SU-DHL-6 (cell line): ENCODE measurements around the gene SULT1A3.
"Not testable (repeated sequence)": the region's sequence is repeated elsewhere in the genome, so short reads cannot be mapped to it uniquely, and the experiment has no call there.

Experiments
- H2AFZ ChIP-seq: fragments of 200-600 bp; sonication (generic); 2 replicates; pipeline ENCODE4 v1.6.1; 2014; ENCODE audit warnings: low read depth, mild to moderate bottlenecking, moderate library complexity, mixed read lengths, antibody characterized with exemption, low read length; ENCODE audit not compliant: severe bottlenecking
- H3F3A ChIP-seq: fragments of 200-600 bp; shearing (Covaris generic); 2 replicates; pipeline ENCODE4 v1.6.0; 2016; ENCODE audit warnings: antibody characterized with exemption, mild to moderate bottlenecking; ENCODE audit not compliant: insufficient read depth
- H3K27ac ChIP-seq: fragments of 200-600 bp; sonication (generic); 2 replicates; pipeline ENCODE4 v1.5.1; 2016; ENCODE audit warnings: low read depth, mild to moderate bottlenecking, low read length, moderate library complexity, mixed read lengths
- H3K27me3 ChIP-seq: fragments of 200-600 bp; sonication (generic), shearing (Covaris generic); 2 replicates; pipeline ENCODE4 v1.6.0; 2014; ENCODE audit warnings: mild to moderate bottlenecking, low read length
- H3K36me3 ChIP-seq: fragments of 200-600 bp; sonication (generic); 2 replicates; pipeline ENCODE4 v1.6.1; 2014; ENCODE audit warnings: mild to moderate bottlenecking, low read length, mixed read lengths
- H3K4me2 ChIP-seq: fragments of 300-600, 200-600 bp; shearing (Covaris generic), sonication (generic); 2 replicates; pipeline ENCODE4 v1.6.0; 2014; ENCODE audit warnings: low read length, low read depth, mild to moderate bottlenecking; ENCODE audit not compliant: poor library complexity, severe bottlenecking
- H3K4me3 ChIP-seq: fragments of 200-600 bp; sonication (generic); 2 replicates; pipeline ENCODE4 v1.5.1; 2014; ENCODE audit warnings: antibody characterized with exemption, low read length, mild to moderate bottlenecking, mixed read lengths; ENCODE audit not compliant: insufficient read depth, poor library complexity, severe bottlenecking
- H3K79me2 ChIP-seq: fragments of 200-600 bp; sonication (generic); 2 replicates; pipeline ENCODE4 v1.6.1; 2014; ENCODE audit warnings: mild to moderate bottlenecking, low read length, moderate library complexity; ENCODE audit not compliant: insufficient read depth
- H3K9ac ChIP-seq: fragments of 200-600 bp; sonication (generic); 2 replicates; pipeline ENCODE4 v1.7.0; 2014; ENCODE audit warnings: mild to moderate bottlenecking, low read length
- H3K9me2 ChIP-seq: fragments of 200-600 bp; sonication (generic); replicated peaks from 2 replicates; pipeline ENCODE4 v1.6.1; 2014; ENCODE audit warnings: low read length; ENCODE audit not compliant: insufficient read depth
- H3K9me3 ChIP-seq: fragments of 200-600 bp; sonication (generic); 2 replicates; pipeline ENCODE4 v1.6.1; 2014; ENCODE audit warnings: low read length, mixed read lengths; ENCODE audit not compliant: insufficient read depth
- H4K20me1 ChIP-seq: fragments of 200-600 bp; sonication (generic); 2 replicates; pipeline ENCODE4 v1.6.1; 2014; ENCODE audit warnings: low read depth, mild to moderate bottlenecking, antibody characterized with exemption, low read length, moderate library complexity, mixed read lengths
- CTCF ChIP-seq: fragments of 200-600 bp; sonication (generic); IDR thresholded peaks from one replicate; pipeline ENCODE4 v1.5.1; 2017; ENCODE audit warnings: antibody characterized with exemption, mild to moderate bottlenecking, low read length, moderate library complexity; ENCODE audit not compliant: insufficient read depth, poor library complexity, severe bottlenecking
- EZH2phosphoT487 ChIP-seq: fragments of 200-600 bp; sonication (generic), shearing (Covaris generic); conservative IDR thresholded peaks from 2 replicates; pipeline ENCODE4 v1.6.1; 2018; ENCODE audit warnings: mild to moderate bottlenecking, antibody characterized with exemption, low read length, moderate library complexity, mixed read lengths

The SULT1A3 gene

GRCh38 chr16:30157214-30157613 lies 41.8 kb upstream of the SULT1A3 start:
- H3K27ac ChIP-seq, result no peak overlapping the region
- no peaks in the 10 kb centered on the region for H3K27me3 ChIP-seq
- no peaks in the 10 kb centered on the region for H4K20me1 ChIP-seq

GRCh38 chr16:30163538-30163937 lies 35.5 kb upstream of the SULT1A3 start:
- Histone ChIP-seq H4K20me1 (no peaks in the 10 kb centered on the region), H3K9me2 (no peaks in the 10 kb centered on the region), H3F3A (no peaks in the 10 kb centered on the region), H3K36me3 (no peaks in the 10 kb centered on the region), H2AFZ (no peak overlapping the region), H3K4me2 (no peak overlapping the region), H3K27ac (no peak overlapping the region), H3K9me3 (no peaks in the 10 kb centered on the region), H3K79me2 (no peaks in the 10 kb centered on the region), H3K9ac (no peak overlapping the region), H3K4me3 (no peak overlapping the region), H3K27me3 (no peaks in the 10 kb centered on the region)
- TF ChIP-seq EZH2phosphoT487 (no peak), CTCF (no peak)

More at GRCh38 chr16:30157214-30157613, 41.8 kb upstream of the SULT1A3 start:
- TF ChIP-seq CTCF, result no peak
- no peak for TF ChIP-seq EZH2phosphoT487
- Histone ChIP-seq H3K9me3 (no peaks in the 10 kb centered on the region), H3F3A (peaks cover 4% of the 10 kb centered on the region; the same call in 1 of the 2 replicates), H3K9ac (no peak overlapping the region), H3K36me3 (no peaks in the 10 kb centered on the region), H2AFZ (no peak overlapping the region), H3K4me3 (no peak overlapping the region), H3K79me2 (no peaks in the 10 kb centered on the region), H3K4me2 (no peak overlapping the region), H3K9me2 (no peaks in the 10 kb centered on the region)

DNA sequence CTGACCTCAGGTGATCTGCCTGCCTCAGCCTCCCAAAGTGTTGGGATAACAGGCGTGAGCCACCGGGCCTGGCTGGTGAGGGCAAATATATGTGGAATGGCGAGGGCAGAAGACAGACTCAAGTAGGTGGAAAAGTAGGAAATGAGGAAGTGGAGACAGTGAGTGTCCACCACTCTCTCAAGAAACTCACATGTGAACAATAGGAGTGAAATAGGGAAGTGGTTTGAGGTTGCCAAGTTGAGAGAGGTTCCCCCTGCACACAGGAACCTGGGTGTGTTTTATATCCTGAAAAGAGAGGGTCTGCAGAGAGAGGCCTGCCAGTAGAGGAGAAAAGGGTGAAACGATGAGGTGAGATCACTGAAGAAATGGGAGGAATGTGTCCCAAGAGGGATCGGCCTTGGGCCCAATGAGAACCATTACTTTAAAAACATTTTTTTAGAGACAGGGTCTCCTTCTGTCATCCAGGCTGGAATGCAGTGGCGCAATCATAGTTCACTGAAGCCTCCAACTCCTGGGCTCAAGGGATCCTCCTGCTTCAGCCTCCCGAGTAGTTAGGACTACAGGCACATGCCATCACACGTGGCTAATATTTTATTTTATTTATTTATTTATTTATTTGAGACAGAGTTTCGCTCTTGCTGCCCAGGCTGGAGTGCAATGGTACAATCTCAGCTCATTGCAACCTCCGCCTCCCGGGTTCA lies 32.7 kb upstream of the SULT1A3 start:
- Histone ChIP-seq H3K9me3 (no peaks in the 10 kb centered on the region), H3K36me3 (no peaks in the 10 kb centered on the region), H3K4me2 (peak overlapping the region; percentile 17), H2AFZ (no peak overlapping the region), H3F3A (no peaks in the 10 kb centered on the region), H3K9ac (no peak overlapping the region), H3K27me3 (no peaks in the 10 kb centered on the region), H3K4me3 (no peak overlapping the region), H3K9me2 (no peaks in the 10 kb centered on the region), H4K20me1 (no peaks in the 10 kb centered on the region), H3K27ac (no peak overlapping the region), H3K79me2 (no peaks in the 10 kb centered on the region)
- no peak for TF ChIP-seq EZH2phosphoT487
- TF ChIP-seq CTCF, result no peak

DNA sequence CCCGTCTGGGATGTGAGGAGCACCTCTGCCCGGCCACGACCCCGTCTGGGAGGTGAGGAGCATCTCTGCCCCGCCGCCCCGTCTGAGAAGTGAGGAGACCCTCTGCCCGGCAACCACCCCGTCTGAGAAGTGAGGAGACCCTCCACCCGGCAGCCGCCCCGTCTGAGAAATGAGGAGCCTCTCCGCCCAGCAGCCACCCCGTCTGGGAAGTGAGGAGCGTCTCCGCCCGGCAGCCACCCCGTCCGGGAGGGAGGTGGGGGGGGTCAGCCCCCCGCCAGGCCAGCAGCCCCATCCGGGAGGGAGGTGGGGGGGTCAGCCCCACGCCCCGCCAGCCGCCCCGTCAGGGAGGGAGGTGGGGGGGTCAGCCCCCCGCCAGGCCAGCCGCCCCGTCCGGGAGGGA lies 30.3 kb upstream of the SULT1A3 start:
- not testable (repeated sequence) for H3K27ac ChIP-seq, H3K9me2 ChIP-seq, H3K36me3 ChIP-seq, H4K20me1 ChIP-seq, H3K9ac ChIP-seq, H3K9me3 ChIP-seq, H3F3A ChIP-seq, H3K4me3 ChIP-seq, H2AFZ ChIP-seq, H3K27me3 ChIP-seq, H3K79me2 ChIP-seq, H3K4me2 ChIP-seq

- not testable (repeated sequence) for H3K4me3 ChIP-seq, H2AFZ ChIP-seq, H3F3A ChIP-seq, H3K27me3 ChIP-seq, H3K9me2 ChIP-seq, H3K79me2 ChIP-seq, H3K36me3 ChIP-seq, H3K4me2 ChIP-seq, H3K9me3 ChIP-seq, H3K9ac ChIP-seq, H4K20me1 ChIP-seq, H3K27ac ChIP-seq
These were observed 29.6 kb upstream of the SULT1A3 start for GRCh38 chr16:30169416-30169815.

- not testable (repeated sequence) for H3K4me3 ChIP-seq, H3K4me2 ChIP-seq, H3K27me3 ChIP-seq, H2AFZ ChIP-seq, H3K9me3 ChIP-seq, H3K9ac ChIP-seq, H3K27ac ChIP-seq, H3K36me3 ChIP-seq, H3K79me2 ChIP-seq, H3F3A ChIP-seq, H3K9me2 ChIP-seq, H4K20me1 ChIP-seq
These were observed 28.9 kb upstream of the SULT1A3 start for GRCh38 chr16:30170145-30170544.
